ENCODE measurements around the gene SFTPA2.
"Not testable (repeated sequence)": the region's sequence is repeated elsewhere in the genome, so short reads cannot be mapped to it uniquely, and the experiment has no call there.

Gene SFTPA2

GRCh38 chr10:79560160-79560709, at the start of gene SFTPA2:
Gene SFTPA2, minus strand, starts transcription at chr10:79560407. Its CDS starts 924 bp downstream, at chr10:79559483.
- no peak for DNase-seq

GRCh38 chr10:79608505-79609375, 48.5 kb upstream of the SFTPA2 start:
- DNase-seq, result peak; percentile 71

- no peak for DNase-seq
Measured at GRCh38 chr10:79605308-79605707, 45.1 kb upstream of the SFTPA2 start.

- no peak for DNase-seq
Measured at GRCh38 chr10:79604294-79604693, 44.1 kb upstream of the SFTPA2 start.

GRCh38 chr10:79602953-79603352, 42.7 kb upstream of the SFTPA2 start:
- no peak for DNase-seq

- DNase-seq, result no peak
Measured at GRCh38 chr10:79601939-79602338, 41.7 kb upstream of the SFTPA2 start.

GRCh38 chr10:79599644-79600043, 39.4 kb upstream of the SFTPA2 start:
- not testable (repeated sequence) for DNase-seq

GRCh38 chr10:79595510-79595909, 35.3 kb upstream of the SFTPA2 start:
- DNase-seq, result no peak

- DNase-seq, result not testable (repeated sequence)
Measured at GRCh38 chr10:79594565-79594964, 34.4 kb upstream of the SFTPA2 start.

GRCh38 chr10:79593377-79593776, 33.2 kb upstream of the SFTPA2 start:
- no peak for DNase-seq

GRCh38 chr10:79588800-79589199, 28.6 kb upstream of the SFTPA2 start:
- DNase-seq, result no peak

- no peak for DNase-seq
Measured at GRCh38 chr10:79586933-79587332, 26.7 kb upstream of the SFTPA2 start.

GRCh38 chr10:79585870-79586527, 25.8 kb upstream of the SFTPA2 start:
- no peak for DNase-seq

GRCh38 chr10:79583488-79584024, 23.3 kb upstream of the SFTPA2 start:
- DNase-seq, result no peak

GRCh38 chr10:79582954-79583353, 22.7 kb upstream of the SFTPA2 start:
- not testable (repeated sequence) for DNase-seq

- no peak for DNase-seq
Measured at GRCh38 chr10:79582096-79582495, 21.9 kb upstream of the SFTPA2 start.

- no peak for DNase-seq
Measured at GRCh38 chr10:79581044-79581443, 20.8 kb upstream of the SFTPA2 start.

GRCh38 chr10:79579361-79579760, 19.2 kb upstream of the SFTPA2 start:
- no peak for DNase-seq

- not testable (repeated sequence) for DNase-seq
Measured at GRCh38 chr10:79570624-79571023, 10.4 kb upstream of the SFTPA2 start.

- DNase-seq, result no peak
Measured at GRCh38 chr10:79563426-79563825, 3.2 kb upstream of the SFTPA2 start.

- peak; percentile 73 for DNase-seq
Measured at GRCh38 chr10:79562135-79562756, 2.0 kb upstream of the SFTPA2 start.

- no peak for DNase-seq
Measured at GRCh38 chr10:79561257-79561656, 1.1 kb upstream of the SFTPA2 start.

- DNase-seq, result no peak
Measured at GRCh38 chr10:79559726-79560125, 481 bp downstream of the SFTPA2 start.
